CD4-positive, CD25-positive, alpha-beta regulatory T cell (primary cell): ENCODE data around the gene IQCC. TPM values are rescaled to one million over a fixed set of nuclear protein-coding genes. Genes with fewer than 3 reads are reported as not detected.

Experiments used
- ATAC-seq, 2 donors: fragments of 150-1000 bp; cut with Tn5 transposase; one replicate each; pipeline ENCODE4 v1.10.0; 2021; ENCODE audit warnings: low read depth in 2 of 2, moderate number of reproducible peaks in 2 of 2, moderate library complexity in 1 of 2
- DNase-seq, 3 donors: peaks; one replicate each; pipeline versions ENCODE4 v3.0.0 to v3.0.0-alpha.2; 2012 to 2022; ENCODE audit warnings: mixed read lengths in 1 of 3
- H3K27ac ChIP-seq: one replicate; pipeline ENCODE4 v1.7.0; 2013; ENCODE audit warnings: mild to moderate bottlenecking, low read length; ENCODE audit not compliant: insufficient read depth, poor library complexity, severe bottlenecking
- H3K27me3 ChIP-seq: one replicate; pipeline ENCODE4 v1.7.0; 2013; ENCODE audit warnings: low read length; ENCODE audit not compliant: control insufficient read depth, insufficient read depth
- H3K36me3 ChIP-seq: one replicate; pipeline ENCODE4 v1.7.0; 2013; ENCODE audit warnings: mild to moderate bottlenecking, low read length, moderate library complexity; ENCODE audit not compliant: control insufficient read depth, insufficient read depth
- H3K4me1 ChIP-seq: 2 replicates; pipeline ENCODE4 v1.7.0; 2013; ENCODE audit warnings: mild to moderate bottlenecking, low read length; ENCODE audit not compliant: insufficient read depth, control insufficient read depth, poor library complexity, severe bottlenecking
- H3K4me3 ChIP-seq: one replicate; pipeline ENCODE4 v1.7.0; 2013; ENCODE audit warnings: low read depth, mild to moderate bottlenecking, low read length, moderate library complexity
- H3K9me3 ChIP-seq, 2 experiments: 1 replicate in 1 of 2; 2 replicates in 1 of 2; pipeline ENCODE4 v1.7.0; 2013; ENCODE audit warnings: low read length in 2 of 2, mild to moderate bottlenecking in 1 of 2, moderate library complexity in 1 of 2; ENCODE audit not compliant: control insufficient read depth in 2 of 2
- H3K27ac Mint-ChIP-seq, 3 donors: one replicate each; pipeline ENCODE4 v1.8.0; 2020 to 2022; ENCODE audit warnings: mild to moderate bottlenecking in 3 of 3, mixed read lengths in 3 of 3, moderate library complexity in 2 of 3
- H3K27me3 Mint-ChIP-seq: one replicate; pipeline ENCODE4 v1.8.0; 2022; ENCODE audit warnings: mild to moderate bottlenecking, mixed read lengths
- H3K36me3 Mint-ChIP-seq: one replicate; pipeline ENCODE4 v1.8.0; 2020; ENCODE audit warnings: mixed read lengths
- H3K4me1 Mint-ChIP-seq, 4 donors: one replicate each; pipeline ENCODE4 v1.8.0; 2020 to 2022; ENCODE audit warnings: mixed read lengths in 4 of 4, mild to moderate bottlenecking in 1 of 4
- H3K4me3 Mint-ChIP-seq, 4 donors: one replicate each; pipeline ENCODE4 v1.8.0; 2020 to 2022; ENCODE audit warnings: mild to moderate bottlenecking in 4 of 4, mixed read lengths in 4 of 4, moderate library complexity in 3 of 4
- H3K9me3 Mint-ChIP-seq, 7 donors: one replicate each; pipeline ENCODE4 v1.8.0; 2020 to 2022; ENCODE audit warnings: mixed read lengths in 7 of 7, mild to moderate bottlenecking in 3 of 7, moderate library complexity in 2 of 7
- polyA plus RNA-seq, 4 donors: library from polyadenylated mRNA; unstranded; fragments of 300-500 nt; fragmentation: Illumina TruSeq; gene quantifications; one replicate each; pipeline ENCODE4 v1.2.3, GENCODE V29; 2021
- total RNA-seq: library from RNA; stranded (reverse); gene quantifications from one replicate; pipeline ENCODE4 v1.2.3, GENCODE V29; 2022

IQCC gene
- total and polyA plus RNA-seq, 5 donors from 2014 or later: 0.68 to 2.7 (median 1.6) TPM

- Histone ChIP-seq H3K4me1 (no peaks in the 10 kb centered on the region), H3K36me3 (peaks cover 37% of the 10 kb centered on the region), H3K27ac (no peak overlapping the region), H3K9me3 (no peaks in the 10 kb centered on the region), H3K27me3 (no peaks in the 10 kb centered on the region), H3K4me3 (no peak overlapping the region)
- Mint-ChIP-seq H3K27ac (peak overlapping the region in 2 of 3 donors; percentile 58 to 79), H3K36me3 (peaks cover 14% of the 10 kb centered on the region), H3K4me1 (peaks cover 0 to 7% (median 1%) of the 10 kb centered on the region in 4 donors), H3K4me3 (no peak overlapping the region), H3K27me3 (no peaks in the 10 kb centered on the region), H3K9me3 (no peaks in the 10 kb centered on the region)
- DNase-seq (no peak), ATAC-seq (no peak)
Observed at GRCh38 chr1:32232558-32233304, 27.3 kb downstream of the IQCC start.

- Mint-ChIP-seq H3K27me3 (no peaks in the 10 kb centered on the region), H3K27ac (no peak overlapping the region), H3K9me3 (no peaks in the 10 kb centered on the region), H3K36me3 (no peaks in the 10 kb centered on the region), H3K4me1 (peaks cover 0 to 5% (median under 1%) of the 10 kb centered on the region in 4 donors), H3K4me3 (no peak overlapping the region)
- no peak for ATAC-seq
- Histone ChIP-seq H3K27ac (no peak overlapping the region), H3K9me3 (no peaks in the 10 kb centered on the region), H3K36me3 (peaks cover 21% of the 10 kb centered on the region), H3K27me3 (no peaks in the 10 kb centered on the region), H3K4me1 (peaks cover under 1% of the 10 kb centered on the region), H3K4me3 (no peak overlapping the region)
- DNase-seq: no peak
Observed at GRCh38 chr1:32234792-32235191, 29.3 kb downstream of the IQCC start.

- DNase-seq: no peak
- ATAC-seq: no peak
- no peaks in the 10 kb centered on the region for H3K27me3 ChIP-seq
- H3K4me3 ChIP-seq: no peak overlapping the region
- Mint-ChIP-seq H3K4me3 (peak overlapping the region; percentile 82 to 96 (median 92)), H3K27me3 (no peaks in the 10 kb centered on the region), H3K9me3 (no peaks in the 10 kb centered on the region), H3K27ac (peak overlapping the region in 1 of 3 donors; percentile 53), H3K4me1 (peaks cover 0 to 21% (median 9%) of the 10 kb centered on the region in 4 donors), H3K36me3 (no peaks in the 10 kb centered on the region)
- H3K36me3 ChIP-seq: no peaks in the 10 kb centered on the region
- H3K4me1 ChIP-seq: peaks cover 22% of the 10 kb centered on the region
- no peak overlapping the region for H3K27ac ChIP-seq
- no peaks in the 10 kb centered on the region for H3K9me3 ChIP-seq
Observed at GRCh38 chr1:32239337-32239736, 33.9 kb downstream of the IQCC start.

- peaks cover 0 to 21% (median 9%) of the 10 kb centered on the region in 4 donors for H3K4me1 Mint-ChIP-seq
- H3K27me3 Mint-ChIP-seq: no peaks in the 10 kb centered on the region
- ATAC-seq: no peak
- Histone ChIP-seq H3K27me3 (no peaks in the 10 kb centered on the region), H3K27ac (no peak overlapping the region), H3K36me3 (no peaks in the 10 kb centered on the region), H3K4me3 (no peak overlapping the region), H3K4me1 (peaks cover 22% of the 10 kb centered on the region), H3K9me3 (no peaks in the 10 kb centered on the region)
- peak overlapping the region in 1 of 3 donors; percentile 89 for H3K27ac Mint-ChIP-seq
- H3K36me3 Mint-ChIP-seq: no peaks in the 10 kb centered on the region
- H3K9me3 Mint-ChIP-seq: no peaks in the 10 kb centered on the region
- H3K4me3 Mint-ChIP-seq: peak overlapping the region; percentile 92 to 96 (median 92)
- DNase-seq: no peak
Observed at GRCh38 chr1:32239790-32240139, 34.3 kb downstream of the IQCC start.

- H3K4me1 ChIP-seq: peaks cover 22% of the 10 kb centered on the region
- Mint-ChIP-seq H3K27me3 (no peaks in the 10 kb centered on the region), H3K4me3 (peak overlapping the region; percentile 92 to 96 (median 92)), H3K9me3 (no peaks in the 10 kb centered on the region), H3K36me3 (no peaks in the 10 kb centered on the region), H3K4me1 (peaks cover 0 to 21% (median 9%) of the 10 kb centered on the region in 4 donors), H3K27ac (peak overlapping the region; percentile 38 to 89 (median 69))
- H3K36me3 ChIP-seq: no peaks in the 10 kb centered on the region
- DNase-seq (peak; percentile 57 to 72 (median 63)), ATAC-seq (peak; percentile 56 to 65)
- peak overlapping the region; percentile 70 for H3K4me3 ChIP-seq
- H3K27me3 ChIP-seq: no peaks in the 10 kb centered on the region
- no peaks in the 10 kb centered on the region for H3K9me3 ChIP-seq
- peak overlapping the region; percentile 51 for H3K27ac ChIP-seq
Observed at GRCh38 chr1:32240140-32240951, 34.9 kb downstream of the IQCC start.

GRCh38 chr1:32241001-32241763, 35.7 kb downstream of the IQCC start:
- H3K4me1 ChIP-seq: peaks cover 22% of the 10 kb centered on the region
- Mint-ChIP-seq H3K4me3 (peak overlapping the region; percentile 92 to 96 (median 92)), H3K9me3 (no peaks in the 10 kb centered on the region), H3K4me1 (peaks cover 0 to 29% (median 11%) of the 10 kb centered on the region in 4 donors), H3K27me3 (no peaks in the 10 kb centered on the region), H3K27ac (peak overlapping the region; percentile 69 to 89 (median 77)), H3K36me3 (no peaks in the 10 kb centered on the region)
- peak; percentile 72 to 81 for ATAC-seq
- H3K9me3 ChIP-seq: no peaks in the 10 kb centered on the region
- no peaks in the 10 kb centered on the region for H3K36me3 ChIP-seq
- H3K27me3 ChIP-seq: no peaks in the 10 kb centered on the region
- peak; percentile 27 to 54 (median 41) for DNase-seq
- peak overlapping the region; percentile 70 for H3K4me3 ChIP-seq
- peak overlapping the region; percentile 51 for H3K27ac ChIP-seq

GRCh38 chr1:32242341-32242851, 36.9 kb downstream of the IQCC start:
- no peaks in the 10 kb centered on the region for H3K9me3 ChIP-seq
- H3K27me3 ChIP-seq: no peaks in the 10 kb centered on the region
- Mint-ChIP-seq H3K27ac (peak overlapping the region in 2 of 3 donors; percentile 64 to 69), H3K36me3 (no peaks in the 10 kb centered on the region), H3K4me3 (peak overlapping the region in 2 of 4 donors; percentile 92 to 93), H3K4me1 (peaks cover 0 to 40% (median 11%) of the 10 kb centered on the region in 4 donors), H3K9me3 (no peaks in the 10 kb centered on the region), H3K27me3 (no peaks in the 10 kb centered on the region)
- peaks cover 29% of the 10 kb centered on the region for H3K4me1 ChIP-seq
- H3K27ac ChIP-seq: no peak overlapping the region
- H3K4me3 ChIP-seq: no peak overlapping the region
- ATAC-seq (no peak), DNase-seq (no peak)
- no peaks in the 10 kb centered on the region for H3K36me3 ChIP-seq
